ENCODE data around the gene CANT1.

DNA sequence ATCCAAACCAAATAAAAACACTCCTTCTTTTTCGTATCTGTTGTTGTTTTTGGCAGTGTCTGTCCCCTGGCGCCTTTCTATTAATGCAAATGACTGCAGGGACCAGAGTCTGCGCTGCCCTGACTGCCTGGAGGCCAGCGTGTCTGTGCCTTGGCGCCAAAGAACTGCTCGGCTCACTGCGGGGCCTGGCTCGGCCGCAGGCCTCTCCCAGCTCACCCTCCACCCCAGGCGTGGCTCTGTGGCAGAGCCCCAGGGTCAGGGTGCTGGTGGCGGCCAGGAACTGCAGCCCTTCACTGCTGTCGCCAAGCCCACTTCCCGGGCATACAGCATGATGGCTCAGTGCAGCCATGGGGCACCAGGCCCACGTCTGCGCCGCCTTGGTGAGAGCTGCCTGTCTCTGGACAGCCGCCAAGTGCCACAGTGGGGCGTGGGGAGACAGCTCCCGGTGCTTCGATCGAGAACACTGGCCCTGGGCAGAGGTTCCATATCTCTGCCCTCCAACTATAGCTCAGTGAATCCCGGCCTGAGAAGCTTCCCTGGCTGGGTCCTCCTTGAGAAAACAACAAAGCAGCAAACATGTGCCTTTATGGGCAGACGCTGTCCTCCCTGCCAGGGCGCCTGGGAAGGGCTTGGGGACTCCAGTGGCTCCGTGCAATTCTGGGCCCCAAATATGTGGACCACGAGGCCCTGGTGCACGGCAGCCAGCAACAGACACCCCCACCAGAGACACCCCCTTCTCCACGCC lies 11.1 kb downstream of the CANT1 start:
- TF ChIP-seq, protein P1, sequence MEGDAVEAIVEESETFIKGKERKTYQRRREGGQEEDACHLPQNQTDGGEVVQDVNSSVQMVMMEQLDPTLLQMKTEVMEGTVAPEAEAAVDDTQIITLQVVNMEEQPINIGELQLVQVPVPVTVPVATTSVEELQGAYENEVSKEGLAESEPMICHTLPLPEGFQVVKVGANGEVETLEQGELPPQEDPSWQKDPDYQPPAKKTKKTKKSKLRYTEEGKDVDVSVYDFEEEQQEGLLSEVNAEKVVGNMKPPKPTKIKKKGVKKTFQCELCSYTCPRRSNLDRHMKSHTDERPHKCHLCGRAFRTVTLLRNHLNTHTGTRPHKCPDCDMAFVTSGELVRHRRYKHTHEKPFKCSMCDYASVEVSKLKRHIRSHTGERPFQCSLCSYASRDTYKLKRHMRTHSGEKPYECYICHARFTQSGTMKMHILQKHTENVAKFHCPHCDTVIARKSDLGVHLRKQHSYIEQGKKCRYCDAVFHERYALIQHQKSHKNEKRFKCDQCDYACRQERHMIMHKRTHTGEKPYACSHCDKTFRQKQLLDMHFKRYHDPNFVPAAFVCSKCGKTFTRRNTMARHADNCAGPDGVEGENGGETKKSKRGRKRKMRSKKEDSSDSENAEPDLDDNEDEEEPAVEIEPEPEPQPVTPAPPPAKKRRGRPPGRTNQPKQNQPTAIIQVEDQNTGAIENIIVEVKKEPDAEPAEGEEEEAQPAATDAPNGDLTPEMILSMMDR (IDR thresholded peaks at IDR 0.05): no peak; the same call in 1 of the 2 replicates
- no peak for TF ChIP-seq ZFX (IDR thresholded peaks at IDR 0.05; ENCODE audit: borderline replicate concordance)

Data from 22Rv1 (cell line).